ENCODE measurements around the gene DLEC1. TPM values are rescaled to one million over a fixed set of nuclear protein-coding genes. Genes with fewer than 3 reads are reported as not detected.
"Not testable (repeated sequence)": the region's sequence is repeated elsewhere in the genome, so short reads cannot be mapped to it uniquely, and the experiment has no call there.

DLEC1 gene
- polyA plus RNA-seq, 1 experiment = 0.04 TPM

DNA sequence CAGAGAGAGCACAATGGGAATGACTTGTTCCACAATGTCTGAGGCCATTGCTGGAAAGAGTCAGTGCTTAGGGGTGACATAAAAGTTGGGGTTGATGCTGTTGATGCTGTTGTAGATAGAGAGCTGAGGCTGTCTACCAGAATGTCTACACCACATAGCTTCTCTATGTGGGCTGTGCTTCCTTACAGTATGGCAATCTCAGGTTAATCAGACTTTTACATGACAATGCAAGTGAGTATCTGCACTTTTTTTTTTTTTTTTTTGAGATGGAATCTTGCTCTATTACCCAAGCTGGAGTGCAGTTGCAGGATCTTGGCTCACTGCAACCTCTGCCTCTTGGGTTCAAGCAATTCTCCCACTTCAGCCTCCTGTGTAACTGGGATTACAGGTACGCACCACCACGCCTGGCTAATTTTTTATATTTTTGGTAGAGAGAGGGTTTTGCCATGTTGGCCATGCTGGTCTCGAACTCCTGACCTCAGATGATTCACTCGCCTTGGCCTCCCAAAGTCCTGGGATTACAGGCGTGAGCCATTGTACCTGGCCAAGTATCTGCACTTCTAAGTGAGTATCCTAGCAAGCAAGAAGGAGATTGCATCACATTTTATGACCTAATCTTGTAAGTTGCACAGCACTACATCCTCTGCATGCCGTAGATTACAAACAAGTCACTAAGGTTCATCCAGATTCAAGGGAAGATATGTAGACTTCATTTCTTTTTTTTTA, 28.7 kb downstream of the DLEC1 start:
- Histone ChIP-seq H3K27me3 (ENCODE audit: control insufficient read depth, insufficient read depth, low read length) (no peaks in the 10 kb centered on the region), H3K9me3 (ENCODE audit: control insufficient read depth, insufficient read depth, low read length) (peaks cover 3% of the 10 kb centered on the region; the same call in 1 of the 2 replicates), H3K27ac (ENCODE audit: low read depth, low read length) (no peak overlapping the region), H3K4me3 (ENCODE audit: low read depth, low read length) (no peak overlapping the region)
- CTCF ChIA-PET = no interaction called here
- POLR2A ChIA-PET = no interaction called here
- TF ChIP-seq, protein P1, sequence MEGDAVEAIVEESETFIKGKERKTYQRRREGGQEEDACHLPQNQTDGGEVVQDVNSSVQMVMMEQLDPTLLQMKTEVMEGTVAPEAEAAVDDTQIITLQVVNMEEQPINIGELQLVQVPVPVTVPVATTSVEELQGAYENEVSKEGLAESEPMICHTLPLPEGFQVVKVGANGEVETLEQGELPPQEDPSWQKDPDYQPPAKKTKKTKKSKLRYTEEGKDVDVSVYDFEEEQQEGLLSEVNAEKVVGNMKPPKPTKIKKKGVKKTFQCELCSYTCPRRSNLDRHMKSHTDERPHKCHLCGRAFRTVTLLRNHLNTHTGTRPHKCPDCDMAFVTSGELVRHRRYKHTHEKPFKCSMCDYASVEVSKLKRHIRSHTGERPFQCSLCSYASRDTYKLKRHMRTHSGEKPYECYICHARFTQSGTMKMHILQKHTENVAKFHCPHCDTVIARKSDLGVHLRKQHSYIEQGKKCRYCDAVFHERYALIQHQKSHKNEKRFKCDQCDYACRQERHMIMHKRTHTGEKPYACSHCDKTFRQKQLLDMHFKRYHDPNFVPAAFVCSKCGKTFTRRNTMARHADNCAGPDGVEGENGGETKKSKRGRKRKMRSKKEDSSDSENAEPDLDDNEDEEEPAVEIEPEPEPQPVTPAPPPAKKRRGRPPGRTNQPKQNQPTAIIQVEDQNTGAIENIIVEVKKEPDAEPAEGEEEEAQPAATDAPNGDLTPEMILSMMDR (IDR thresholded peaks at IDR 0.05; ENCODE audit: low read depth, low read length) = no peak
- DNase-seq (ENCODE audit: low read depth, low spot score) = no peak

- H3K9me3 ChIP-seq (ENCODE audit: control insufficient read depth, insufficient read depth, low read length) = peaks cover 2% of the 10 kb centered on the region; the same call in 1 of the 2 replicates
- no peak overlapping the region for H3K4me3 ChIP-seq (ENCODE audit: low read depth, low read length)
- TF ChIP-seq, protein P1 (IDR thresholded peaks at IDR 0.05; ENCODE audit: low read depth, low read length) = no peak
- H3K27me3 ChIP-seq (ENCODE audit: control insufficient read depth, insufficient read depth, low read length) = no peaks in the 10 kb centered on the region
- ChIA-PET POLR2A (no interaction called here), CTCF (no interaction called here)
- H3K27ac ChIP-seq (ENCODE audit: low read depth, low read length) = no peak overlapping the region
- no peak for DNase-seq (ENCODE audit: low read depth, low spot score)
Observed at GRCh38 chr3:38070013-38070412, 31.0 kb downstream of the DLEC1 start.

- CTCF ChIA-PET; H3K27ac ChIP-seq (ENCODE audit: low read depth, low read length); H3K4me3 ChIP-seq (ENCODE audit: low read depth, low read length); DNase-seq (ENCODE audit: low read depth, low spot score); H3K27me3 ChIP-seq (ENCODE audit: control insufficient read depth, insufficient read depth, low read length); H3K9me3 ChIP-seq (ENCODE audit: control insufficient read depth, insufficient read depth, low read length); POLR2A ChIA-PET: not testable (repeated sequence)
Observed at GRCh38 chr3:38077073-38077472, 38.1 kb downstream of the DLEC1 start.

DNA sequence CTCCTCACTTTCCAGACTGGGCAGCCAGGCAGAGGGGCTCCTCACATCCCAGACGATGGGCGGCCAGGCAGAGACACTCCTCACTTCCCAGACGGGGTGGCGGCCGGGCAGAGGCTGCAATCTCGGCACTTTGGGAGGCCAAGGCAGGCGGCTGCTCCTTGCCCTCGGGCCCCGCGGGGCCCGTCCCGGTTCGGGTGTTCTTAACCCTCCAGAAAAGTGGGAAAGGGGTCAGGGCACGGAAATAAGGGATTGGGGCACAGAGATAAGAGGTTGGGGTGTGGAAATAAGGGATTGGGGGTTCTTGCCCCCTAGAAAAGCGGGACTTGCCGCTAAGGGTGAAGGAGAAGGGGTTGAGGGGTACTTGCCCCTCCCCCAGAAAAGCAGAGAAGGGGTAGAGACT, 43.3 kb downstream of the DLEC1 start:
- H3K9me3 ChIP-seq (ENCODE audit: control insufficient read depth, insufficient read depth, low read length); H3K4me3 ChIP-seq (ENCODE audit: low read depth, low read length); POLR2A ChIA-PET; DNase-seq (ENCODE audit: low read depth, low spot score); H3K27me3 ChIP-seq (ENCODE audit: control insufficient read depth, insufficient read depth, low read length); H3K27ac ChIP-seq (ENCODE audit: low read depth, low read length); CTCF ChIA-PET: not testable (repeated sequence)

- H3K27ac ChIP-seq (ENCODE audit: low read depth, low read length); H3K4me3 ChIP-seq (ENCODE audit: low read depth, low read length); POLR2A ChIA-PET; CTCF ChIA-PET; H3K27me3 ChIP-seq (ENCODE audit: control insufficient read depth, insufficient read depth, low read length); H3K9me3 ChIP-seq (ENCODE audit: control insufficient read depth, insufficient read depth, low read length); DNase-seq (ENCODE audit: low read depth, low spot score): not testable (repeated sequence)
Observed at GRCh38 chr3:38083254-38083653, 44.2 kb downstream of the DLEC1 start.

- no peak overlapping the region for H3K4me3 ChIP-seq (ENCODE audit: low read depth, low read length)
- no peak for DNase-seq (ENCODE audit: low read depth, low spot score)
- ChIA-PET CTCF (no interaction called here), POLR2A (no interaction called here)
- H3K27ac ChIP-seq (ENCODE audit: low read depth, low read length) = no peak overlapping the region
- no peaks in the 10 kb centered on the region for H3K27me3 ChIP-seq (ENCODE audit: control insufficient read depth, insufficient read depth, low read length)
- H3K9me3 ChIP-seq (ENCODE audit: control insufficient read depth, insufficient read depth, low read length) = peaks cover 5% of the 10 kb centered on the region; the same call in 1 of the 2 replicates
- TF ChIP-seq, protein P1 (IDR thresholded peaks at IDR 0.05; ENCODE audit: low read depth, low read length) = no peak
Observed at GRCh38 chr3:38083871-38084333, 44.9 kb downstream of the DLEC1 start.
